GM18907 (cell line): ENCODE measurements around the gene IZUMO1.
"Not testable (repeated sequence)": the region's sequence is repeated elsewhere in the genome, so short reads cannot be mapped to it uniquely, and the experiment has no call there.

ENCODE experiments used
- ATAC-seq: cut with Tn5 transposase; IDR thresholded peaks from one replicate; pipeline ENCODE4 v1.9.1; 2021; ENCODE audit warnings: mild to moderate bottlenecking, moderate library complexity; ENCODE audit not compliant: unreplicated experiment

IZUMO1 gene

GRCh38 chr19:48738557-48739403 is 7.9 kb downstream of the IZUMO1 start:
- ATAC-seq, result peak; percentile 82

- ATAC-seq, result no peak
Observed at GRCh38 chr19:48737360-48737998, 9.2 kb downstream of the IZUMO1 start.

- ATAC-seq, result no peak
Observed at GRCh38 chr19:48735031-48735615, 11.6 kb downstream of the IZUMO1 start.

GRCh38 chr19:48734625-48735024 is 12.1 kb downstream of the IZUMO1 start:
- ATAC-seq, result no peak

GRCh38 chr19:48731452-48731851 is 15.3 kb downstream of the IZUMO1 start:
- no peak for ATAC-seq

- no peak for ATAC-seq
Observed at GRCh38 chr19:48728911-48729664, 17.6 kb downstream of the IZUMO1 start.

GRCh38 chr19:48726556-48726955 is 20.2 kb downstream of the IZUMO1 start:
- no peak for ATAC-seq

GRCh38 chr19:48724796-48725753 is 21.6 kb downstream of the IZUMO1 start:
- ATAC-seq, result no peak

GRCh38 chr19:48722196-48722708 is 24.5 kb downstream of the IZUMO1 start:
- no peak for ATAC-seq

GRCh38 chr19:48720613-48721296 is 26.0 kb downstream of the IZUMO1 start:
- peak; percentile 78 for ATAC-seq

GRCh38 chr19:48720251-48720612 is 26.5 kb downstream of the IZUMO1 start:
- ATAC-seq, result no peak

- ATAC-seq, result no peak
Observed at GRCh38 chr19:48719263-48720171, 27.2 kb downstream of the IZUMO1 start, which contains the start of gene MAMSTR. TSS of gene MAMSTR (minus strand) at chr19:48719725. CDS start at chr19:48719031, 694 bp downstream.

- ATAC-seq, result no peak
Observed at GRCh38 chr19:48718711-48719231, 27.9 kb downstream of the IZUMO1 start.

GRCh38 chr19:48718106-48718505 is 28.6 kb downstream of the IZUMO1 start:
- not testable (repeated sequence) for ATAC-seq

- no peak for ATAC-seq
Observed at GRCh38 chr19:48716562-48717291, 30.0 kb downstream of the IZUMO1 start.

GRCh38 chr19:48715681-48716171 is 31.0 kb downstream of the IZUMO1 start:
- no peak for ATAC-seq
